8988T (cell line): ENCODE results near the gene GLCE.
"Not testable (repeated sequence)": the region's sequence is repeated elsewhere in the genome, so short reads cannot be mapped to it uniquely, and the experiment has no call there.

Source experiments
- DNase-seq: peaks from one replicate; pipeline ENCODE4 v3.0.0; 2011

GLCE gene

DNA sequence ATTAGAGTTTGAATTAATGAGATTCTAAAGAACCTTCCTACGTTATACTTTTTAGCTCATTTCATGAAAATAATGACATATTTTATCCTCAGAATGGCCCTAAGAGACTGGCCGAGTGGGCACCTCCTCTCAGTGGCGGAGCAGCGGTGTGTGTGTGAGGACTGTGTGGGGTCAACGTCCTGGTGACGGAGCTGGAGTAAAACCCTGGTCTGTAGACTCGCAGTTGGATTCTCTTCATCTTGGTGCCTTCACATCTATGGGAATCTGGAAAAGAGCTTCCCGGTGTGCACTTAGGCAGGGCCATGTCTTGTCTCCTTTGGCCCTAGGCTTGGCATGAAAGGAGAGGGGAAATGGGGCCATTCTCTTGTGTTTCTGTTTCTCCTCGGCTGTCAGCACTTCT lies 116.9 kb downstream of the GLCE start:
- no peak for DNase-seq

DNA sequence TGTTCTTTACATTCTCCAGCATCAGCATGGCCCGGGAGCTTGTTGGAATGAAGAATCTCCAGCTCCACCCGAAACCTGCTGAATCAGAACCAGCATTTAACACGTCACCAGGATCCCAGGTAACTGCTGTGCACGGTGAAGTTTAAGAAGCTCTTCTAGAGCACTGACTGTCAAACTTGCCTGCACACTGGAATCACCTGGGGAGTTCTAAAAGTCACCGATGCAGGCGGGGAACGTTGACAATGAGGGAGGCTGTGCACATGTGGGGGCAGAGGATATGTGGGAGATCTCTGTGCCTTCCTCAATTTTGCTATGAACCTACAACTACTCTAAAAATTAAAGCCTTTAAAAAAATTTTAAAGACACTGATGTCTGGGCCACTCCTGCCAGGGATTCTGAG lies 119.2 kb downstream of the GLCE start:
- no peak for DNase-seq

DNA sequence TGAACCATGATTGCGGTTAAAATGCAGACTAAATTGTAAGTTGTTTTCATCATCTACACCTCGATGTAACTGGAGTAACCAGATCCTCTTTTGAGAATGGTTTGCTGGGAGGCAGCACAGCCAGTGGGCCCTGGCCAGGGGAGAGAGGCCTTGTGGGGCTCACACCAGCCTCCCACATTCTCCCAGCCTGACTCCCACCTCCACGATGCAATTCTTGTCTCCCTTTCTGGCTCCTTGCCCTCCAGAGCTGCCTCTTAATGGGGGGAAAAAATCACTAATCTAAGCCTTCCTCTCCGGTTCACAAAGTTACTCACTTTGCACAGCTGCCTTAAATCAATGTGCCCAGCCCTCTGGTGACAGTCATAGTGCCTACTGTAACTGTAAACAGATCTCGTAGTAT lies 120.3 kb downstream of the GLCE start:
- no peak for DNase-seq

DNA sequence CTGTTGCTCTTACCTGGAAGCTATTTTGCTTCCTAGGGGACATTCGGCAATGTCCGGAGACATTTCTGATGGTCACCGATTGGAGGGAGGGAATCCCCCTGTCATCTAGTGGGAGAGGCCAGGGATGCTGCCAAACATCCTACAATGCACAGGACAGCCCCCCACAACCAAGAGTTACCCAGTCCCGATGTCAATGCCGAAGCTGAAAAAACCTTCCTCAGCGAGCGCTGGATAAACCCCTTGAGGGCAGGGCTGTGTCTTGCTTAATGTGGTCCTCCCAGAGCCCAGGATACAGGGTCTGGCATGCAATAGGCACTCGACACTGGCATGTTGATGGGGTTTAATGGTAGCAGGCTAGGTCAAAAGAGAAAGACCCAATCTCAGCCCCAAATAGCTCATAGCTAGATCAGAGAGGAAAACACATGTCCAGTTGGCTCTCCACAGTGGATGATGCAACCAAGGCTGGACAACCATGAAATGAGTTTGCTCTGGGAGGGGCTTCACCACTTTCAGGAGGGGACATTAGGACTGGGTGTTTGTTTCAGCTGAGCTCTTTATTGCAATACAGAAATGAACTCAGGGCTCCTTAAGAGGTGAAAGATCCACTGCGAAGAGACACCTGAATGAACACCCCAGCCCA lies 121.8 kb downstream of the GLCE start:
- no peak for DNase-seq

DNA sequence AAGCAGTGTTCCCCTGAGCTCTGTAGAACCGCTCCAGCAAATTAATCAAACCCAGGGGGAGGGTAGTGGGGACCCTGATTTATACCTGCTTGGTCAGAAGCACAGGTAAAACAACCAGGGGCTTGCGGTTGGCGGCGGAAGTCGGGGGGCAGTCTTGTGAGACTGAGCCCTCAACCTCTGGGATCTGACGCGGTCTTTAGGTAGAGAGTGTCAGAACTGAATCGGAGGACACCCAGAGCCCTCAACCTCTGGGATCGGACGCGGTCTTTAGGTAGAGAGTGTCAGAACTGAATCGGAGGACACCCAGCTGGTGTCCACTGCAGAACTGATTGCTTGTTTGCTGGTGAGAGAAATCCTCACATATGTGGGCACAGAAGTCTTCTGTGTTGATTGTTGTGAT lies 125.4 kb downstream of the GLCE start:
- DNase-seq, result no peak

GRCh38 chr15:69288011-69288410 lies 127.6 kb downstream of the GLCE start:
- no peak for DNase-seq

- DNase-seq, result no peak
Measured at GRCh38 chr15:69288531-69289341, 128.3 kb downstream of the GLCE start.

DNA sequence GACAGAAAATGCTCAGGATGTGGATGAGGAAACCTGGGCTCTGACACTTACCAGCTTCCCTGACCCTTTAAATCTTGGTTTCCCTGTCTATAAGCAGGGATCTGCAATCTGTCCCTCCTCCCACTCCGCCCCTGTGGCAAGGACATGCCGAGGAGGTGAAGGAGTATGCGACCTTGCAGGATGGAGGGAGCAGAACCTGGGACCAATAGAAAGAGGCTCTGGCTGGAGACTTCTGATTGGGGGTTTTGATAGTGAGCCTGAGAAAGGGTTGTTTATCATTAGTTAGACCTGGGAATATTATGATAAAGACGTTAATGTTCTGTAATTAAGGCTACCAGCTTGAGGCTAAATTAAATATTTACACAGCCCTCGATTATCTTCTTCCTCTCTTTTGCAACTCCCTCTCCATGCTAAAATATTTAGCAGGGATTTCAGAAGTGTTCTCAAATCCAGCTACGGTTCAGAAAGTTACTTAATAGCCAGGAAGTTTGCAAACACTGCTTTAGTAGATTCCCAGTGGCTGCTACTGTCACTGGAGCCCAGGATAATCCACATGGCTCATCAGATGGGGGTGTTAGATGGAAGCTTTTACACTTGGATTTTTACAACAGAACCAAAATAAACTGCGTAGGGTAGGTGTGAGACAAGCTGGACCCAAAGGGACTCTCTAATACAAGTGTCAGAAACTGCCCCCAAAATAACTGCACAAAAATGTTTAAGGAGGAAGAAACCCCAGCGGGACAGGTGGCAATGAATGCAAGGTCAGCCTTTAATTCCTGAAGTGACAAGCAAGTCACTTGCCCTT lies 129.1 kb downstream of the GLCE start:
- no peak for DNase-seq

DNA sequence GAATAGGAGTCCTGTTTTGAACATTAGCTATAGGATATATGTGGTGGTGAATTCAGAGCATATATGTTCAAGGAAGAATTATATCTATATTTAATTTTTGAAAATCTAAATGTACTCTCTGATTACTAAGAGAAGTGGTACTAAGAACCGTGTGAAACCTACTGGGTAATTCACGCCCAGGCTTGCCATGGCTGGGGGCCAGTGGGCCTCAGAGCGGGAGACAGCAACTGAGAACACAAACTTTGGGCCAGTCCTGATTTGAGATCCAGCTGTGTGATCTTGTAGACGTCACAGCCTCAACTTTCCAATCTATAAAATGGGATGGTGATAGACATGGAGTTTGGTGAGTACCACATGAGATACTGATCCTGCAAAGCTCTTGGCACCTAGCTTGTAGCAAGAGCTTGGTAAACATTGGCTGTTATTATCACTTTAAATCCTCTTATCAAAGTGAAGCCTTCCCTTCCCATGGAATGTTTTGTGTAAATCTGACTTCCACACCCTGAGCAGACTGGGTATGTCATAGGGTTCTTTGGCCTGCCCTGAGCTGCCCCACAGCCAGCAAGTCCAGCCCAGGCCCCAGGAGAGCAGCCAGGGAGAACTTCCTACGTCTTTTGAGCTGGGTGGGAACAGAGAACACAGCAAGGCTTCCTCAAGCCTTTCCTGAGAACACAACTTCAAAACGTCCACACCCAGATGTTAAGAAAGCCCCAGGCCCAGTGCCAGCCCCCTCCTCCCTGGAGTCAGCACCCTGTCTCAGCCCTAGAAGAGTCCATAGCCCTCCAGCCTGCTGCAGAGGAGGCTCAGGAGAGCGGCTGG lies 130.1 kb downstream of the GLCE start:
- no peak for DNase-seq

DNA sequence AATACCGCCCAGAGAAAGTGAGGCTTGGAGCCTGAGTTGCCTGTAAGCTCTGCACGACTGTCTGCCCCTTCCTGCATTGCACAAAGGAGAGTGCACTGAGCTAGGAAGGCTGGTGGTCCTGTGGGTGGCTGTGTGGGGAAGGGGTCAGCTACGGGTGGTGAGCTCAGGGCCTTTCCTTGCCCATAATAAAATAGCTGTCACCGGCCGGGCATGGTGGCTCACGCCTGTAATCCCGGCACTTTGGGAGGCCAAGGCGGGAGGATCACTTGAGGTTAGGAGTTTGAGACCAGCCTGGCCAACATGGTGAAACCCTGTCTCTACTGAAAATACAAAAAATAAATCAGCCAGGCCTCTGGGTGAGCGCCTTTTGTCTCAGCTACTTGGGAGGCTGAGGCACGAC lies 131.2 kb downstream of the GLCE start:
- not testable (repeated sequence) for DNase-seq

GRCh38 chr15:69292826-69293420 lies 132.5 kb downstream of the GLCE start:
- no peak for DNase-seq

GRCh38 chr15:69293741-69294615 lies 133.5 kb downstream of the GLCE start:
- DNase-seq, result no peak

- no peak for DNase-seq
Measured at GRCh38 chr15:69296606-69297005, 136.2 kb downstream of the GLCE start.

GRCh38 chr15:69297642-69298353 lies 137.4 kb downstream of the GLCE start:
- no peak for DNase-seq

- DNase-seq, result no peak
Measured at GRCh38 chr15:69298354-69298696, 137.9 kb downstream of the GLCE start.

GRCh38 chr15:69298697-69299441 lies 138.4 kb downstream of the GLCE start, which contains the start of gene PAQR5:
Gene PAQR5, plus strand, starts transcription at chr15:69298912. Its CDS starts 61,169 bp downstream, at chr15:69360081.
- DNase-seq, result peak; percentile 78

DNA sequence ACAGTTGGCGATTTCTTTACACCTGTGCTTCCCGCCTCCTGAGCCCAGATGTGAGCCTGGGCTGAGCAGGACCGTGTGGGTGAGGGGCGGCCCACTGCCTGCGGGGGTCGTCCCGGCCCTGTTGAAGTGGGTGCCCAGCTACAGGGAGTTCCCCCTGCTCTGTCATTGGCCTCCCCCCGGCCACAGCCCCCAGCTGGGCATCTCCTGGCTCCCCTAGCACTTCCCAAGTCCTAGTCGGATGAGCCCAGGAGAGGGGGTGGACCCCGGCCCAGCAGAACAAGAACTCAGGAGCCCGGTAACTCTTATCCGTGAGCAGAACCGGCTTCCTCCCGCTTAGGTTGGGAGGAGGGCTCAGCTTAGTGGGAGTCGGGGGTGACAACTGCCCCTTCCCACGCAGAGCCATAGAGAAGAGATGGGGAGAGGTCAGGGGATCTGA lies 139.0 kb downstream of the GLCE start:
- no peak for DNase-seq

DNA sequence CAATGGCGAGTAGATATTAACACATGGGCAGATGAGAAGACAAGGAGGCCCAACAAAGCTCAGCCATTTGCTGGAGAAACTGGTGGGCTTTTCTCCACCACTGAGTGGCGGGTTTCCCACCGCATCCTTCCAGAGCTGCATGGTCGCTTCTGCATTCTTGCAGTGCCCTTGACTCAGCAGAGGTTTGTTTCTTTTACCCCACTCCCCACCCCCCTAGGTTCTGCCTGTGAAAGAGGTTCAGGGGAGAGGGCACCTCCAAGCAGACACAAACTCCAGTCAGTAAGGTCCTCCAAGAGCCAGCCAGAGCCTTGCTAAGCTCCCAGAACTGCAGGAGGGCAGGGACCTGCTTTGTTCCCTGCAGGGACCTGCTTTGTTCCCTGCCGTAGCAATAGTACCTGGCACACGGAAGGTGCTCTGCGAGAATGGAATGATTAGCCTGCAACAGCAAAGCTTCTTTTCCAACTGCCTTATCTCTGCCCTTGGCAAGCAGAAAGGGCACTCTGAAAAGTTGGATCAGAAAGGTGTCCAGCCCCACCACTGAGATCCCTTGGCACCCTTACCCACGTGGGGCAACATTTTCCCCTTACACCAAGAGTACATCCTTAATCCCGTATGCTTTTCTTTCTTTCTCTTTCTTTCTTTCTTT lies 139.6 kb downstream of the GLCE start:
- no peak for DNase-seq

DNA sequence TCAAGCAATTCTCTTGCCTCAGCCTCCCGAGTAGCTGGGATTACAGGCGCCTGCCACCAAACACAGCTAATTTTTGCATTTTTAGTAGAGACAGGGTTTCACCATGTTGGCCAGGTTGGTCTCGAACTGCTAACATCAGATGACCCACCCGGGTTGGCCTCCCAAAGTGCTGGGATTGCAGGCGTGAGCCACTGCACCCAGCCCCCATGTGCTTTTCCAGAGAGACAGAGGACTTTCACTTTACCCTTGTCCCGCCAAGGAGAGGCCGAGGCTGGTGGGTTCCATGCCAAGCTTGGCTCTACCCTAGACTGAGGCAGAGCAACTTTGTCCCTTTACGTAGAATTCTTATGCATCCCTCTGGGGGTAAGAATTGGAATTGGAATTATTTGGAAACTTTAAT lies 140.7 kb downstream of the GLCE start:
- not testable (repeated sequence) for DNase-seq
